GM23338 (cell line): ENCODE results near the gene ZNF689. TPM values are rescaled to one million over a fixed set of nuclear protein-coding genes. Genes with fewer than 3 reads are reported as not detected.

Experiments used
- ATAC-seq: fragments of 200-7000 bp; cut with Tn5 transposase; 3 replicates; pipeline ENCODE4 v1.9.1; 2020
- DNase-seq: peaks from one replicate; pipeline ENCODE4 v3.0.0-alpha.2; 2015; ENCODE audit warnings: low spot score
- H2AFZ ChIP-seq: fragments of 200-600 bp; sonication (generic); 2 replicates; pipeline ENCODE4 v1.8.0; 2016; ENCODE audit warnings: antibody characterized with exemption, mild to moderate bottlenecking, moderate library complexity
- H3F3A ChIP-seq: fragments of 200-600 bp; sonication (generic); replicated peaks from 2 replicates; pipeline ENCODE4 v1.8.0; 2017; ENCODE audit warnings: antibody characterized with exemption, mixed run types, low read depth
- H3K27ac ChIP-seq: fragments of 200-600 bp; sonication (generic); 2 replicates; pipeline ENCODE4 v1.6.1; 2016; ENCODE audit warnings: low read depth
- H3K27me3 ChIP-seq: fragments of 200-600 bp; sonication (generic); 2 replicates; pipeline ENCODE4 v1.8.0; 2016; ENCODE audit warnings: mild to moderate bottlenecking, mixed run types, moderate library complexity; ENCODE audit not compliant: insufficient read depth
- H3K36me3 ChIP-seq: fragments of 200-600 bp; sonication (generic); 2 replicates; pipeline ENCODE4 v1.8.0; 2016; ENCODE audit warnings: mild to moderate bottlenecking; ENCODE audit not compliant: insufficient read depth
- H3K4me1 ChIP-seq: fragments of 200-600 bp; sonication (generic); 2 replicates; pipeline ENCODE4 v1.8.0; 2016; ENCODE audit warnings: mild to moderate bottlenecking, moderate library complexity; ENCODE audit not compliant: insufficient read depth
- H3K4me2 ChIP-seq: fragments of 200-600 bp; sonication (generic); 2 replicates; pipeline ENCODE4 v1.7.1; 2017; ENCODE audit warnings: mixed run types
- H3K4me3 ChIP-seq: fragments of 200-600 bp; sonication (generic); 2 replicates; pipeline ENCODE4 v1.6.1; 2016; ENCODE audit warnings: mixed run types
- H3K79me2 ChIP-seq: fragments of 200-600 bp; sonication (generic); replicated peaks from 2 replicates; pipeline ENCODE4 v1.8.0; 2017; ENCODE audit warnings: mild to moderate bottlenecking; ENCODE audit not compliant: insufficient read depth
- H3K9me2 ChIP-seq: fragments of 200-600 bp; sonication (generic); 2 replicates; pipeline ENCODE4 v1.8.0; 2017; ENCODE audit not compliant: insufficient read depth
- H4K20me1 ChIP-seq: fragments of 200-600 bp; sonication (generic); replicated peaks from 2 replicates; pipeline ENCODE4 v1.8.0; 2017; ENCODE audit warnings: mild to moderate bottlenecking; ENCODE audit not compliant: insufficient read depth
- H3K27ac Mint-ChIP-seq: 2 replicates; pipeline ENCODE4 v1.8.0; 2020; ENCODE audit warnings: inconsistent platforms, mild to moderate bottlenecking, moderate library complexity, mixed read lengths
- H3K27me3 Mint-ChIP-seq: 3 replicates; pipeline ENCODE4 v1.8.0; 2022; ENCODE audit warnings: low read depth, mild to moderate bottlenecking, moderate library complexity, mixed read lengths, inconsistent platforms; ENCODE audit not compliant: insufficient read depth, poor library complexity
- H3K36me3 Mint-ChIP-seq: 3 replicates; pipeline ENCODE4 v1.8.0; 2021; ENCODE audit warnings: low read depth, mild to moderate bottlenecking, inconsistent platforms, moderate library complexity, mixed read lengths
- H3K4me1 Mint-ChIP-seq: 3 replicates; pipeline ENCODE4 v1.8.0; 2020; ENCODE audit warnings: mild to moderate bottlenecking, inconsistent platforms, mixed read lengths
- H3K4me3 Mint-ChIP-seq: 3 replicates; pipeline ENCODE4 v1.8.0; 2021; ENCODE audit warnings: moderate library complexity, mild to moderate bottlenecking, inconsistent platforms, mixed read lengths
- H3K9me3 Mint-ChIP-seq: 3 replicates; pipeline ENCODE4 v1.8.0; 2020; ENCODE audit warnings: moderate library complexity, mild to moderate bottlenecking, inconsistent platforms, mixed read lengths
- CREB1 ChIP-seq: fragments of 250-450 bp; sonication (Bioruptor Pico); IDR thresholded peaks from 2 replicates; pipeline ENCODE4 v1.5.0; 2020; ENCODE audit warnings: low read depth, mild to moderate bottlenecking, moderate library complexity
- CTCF ChIP-seq, 2 experiments: fragments of 200-600 bp in 1 of 2; sonication (generic) in 1 of 2; conservative IDR thresholded peaks; 2 replicates each; pipeline versions ENCODE4 v1.5.1 to v1.6.1; 2016 to 2017; ENCODE audit warnings: antibody characterized with exemption in 2 of 2, low read depth in 2 of 2, mild to moderate bottlenecking in 2 of 2, moderate library complexity in 1 of 2
- ETS1 ChIP-seq: IDR thresholded peaks from 2 replicates; pipeline ENCODE4 v1.6.1; 2016; ENCODE audit warnings: antibody characterized with exemption
- EZH2 ChIP-seq: fragments of 200-600 bp; sonication (generic); IDR thresholded peaks from one replicate; pipeline ENCODE4 v1.8.0; 2017; ENCODE audit warnings: antibody characterized with exemption, mild to moderate bottlenecking, low read depth; ENCODE audit not compliant: unreplicated experiment
- EZH2phosphoT487 ChIP-seq: fragments of 200-600 bp; sonication (generic); IDR thresholded peaks from one replicate; pipeline ENCODE4 v1.8.1; 2018; ENCODE audit warnings: antibody characterized with exemption; ENCODE audit not compliant: unreplicated experiment
- JUNB ChIP-seq: IDR thresholded peaks from one replicate; pipeline ENCODE4 v1.6.1; 2016; ENCODE audit warnings: antibody characterized with exemption; ENCODE audit not compliant: unreplicated experiment
- NANOG ChIP-seq: IDR thresholded peaks from 2 replicates; pipeline ENCODE4 v1.6.1; 2016; ENCODE audit warnings: antibody characterized with exemption, borderline replicate concordance
- POLR2AphosphoS5 ChIP-seq: IDR thresholded peaks from 2 replicates; pipeline ENCODE4 v1.6.1; 2016; ENCODE audit warnings: antibody characterized with exemption, low read depth
- REST ChIP-seq: IDR thresholded peaks from one replicate; pipeline ENCODE4 v1.6.1; 2018; ENCODE audit warnings: antibody characterized with exemption; ENCODE audit not compliant: unreplicated experiment
- STAT1 ChIP-seq: IDR thresholded peaks from one replicate; pipeline ENCODE4 v1.6.1; 2016; ENCODE audit warnings: antibody characterized with exemption; ENCODE audit not compliant: unreplicated experiment
- ZNF114 ChIP-seq: fragments of 250-450 bp; sonication (Bioruptor Pico); IDR thresholded peaks from 2 replicates; pipeline ENCODE4 v1.5.0; 2020; ENCODE audit warnings: mild to moderate bottlenecking, moderate library complexity
- ZNF331 ChIP-seq: fragments of 250-450 bp; sonication (Bioruptor Pico); IDR thresholded peaks from 2 replicates; pipeline ENCODE4 v1.5.0; 2020; ENCODE audit warnings: low read depth, mild to moderate bottlenecking, moderate library complexity
- ZNF462 ChIP-seq: fragments of 250-450 bp; sonication (Bioruptor Pico); IDR thresholded peaks from 2 replicates; pipeline ENCODE4 v1.5.0; 2020; ENCODE audit warnings: mild to moderate bottlenecking, moderate library complexity
- polyA plus RNA-seq: library from polyadenylated mRNA; unstranded; fragments of >200 nt; fragmentation: Nextera tagmentation; extraction: Ambion mirVana; gene quantifications from 2 replicates; pipeline ENCODE4 v1.2.1, GENCODE V29; 2016
- total RNA-seq: library from RNA; depleted of rRNA; stranded (reverse); fragments of >200 nt; shearing (Covaris generic); gene quantifications from 2 replicates; pipeline ENCODE4 v1.2.3, GENCODE V29; 2014

Gene ZNF689
- total and polyA plus RNA-seq, 2 experiments from 2014 or later = 5.3 to 16.7 TPM

- Histone ChIP-seq H3K4me3 (no peak overlapping the region), H3K4me1 (peaks cover 21% of the 10 kb centered on the region), H4K20me1 (no peaks in the 10 kb centered on the region), H2AFZ (no peak overlapping the region), H3K4me2 (no peak overlapping the region), H3K27me3 (no peaks in the 10 kb centered on the region), H3F3A (0 out of 2 replicates have a peak, but pooled peaks cover 6% of the 10 kb centered on the region), H3K27ac (no peak overlapping the region), H3K9me2 (no peaks in the 10 kb centered on the region), H3K36me3 (no peaks in the 10 kb centered on the region), H3K79me2 (no peaks in the 10 kb centered on the region)
- ATAC-seq = no peak
- Mint-ChIP-seq H3K27ac (no peak overlapping the region), H3K4me1 (peaks cover 15% of the 10 kb centered on the region), H3K36me3 (no peaks in the 10 kb centered on the region), H3K4me3 (no peak overlapping the region), H3K27me3 (peaks cover 18% of the 10 kb centered on the region), H3K9me3 (no peaks in the 10 kb centered on the region; the same call in 2 of the 3 replicates)
- no peak for DNase-seq
- no peak for TF ChIP-seq CREB1 (CRISPR knock-in tag)
- no peak for TF ChIP-seq EZH2phosphoT487
- TF ChIP-seq EZH2 = no peak
- no peak for TF ChIP-seq CTCF (conservative IDR thresholded peaks at IDR 0.05; ENCODE audit: low read depth in 2 of 2)
- TF ChIP-seq JUNB = no peak
- no peak for TF ChIP-seq ZNF114 (CRISPR knock-in tag)
- no peak for TF ChIP-seq REST
- no peak for TF ChIP-seq ZNF331 (CRISPR knock-in tag)
- no peak for TF ChIP-seq NANOG
- TF ChIP-seq STAT1 = no peak
- TF ChIP-seq ZNF462 (CRISPR knock-in tag) = no peak
- TF ChIP-seq ETS1 = no peak
- TF ChIP-seq POLR2AphosphoS5 = no peak
These were observed 44.7 kb downstream of the ZNF689 start for GRCh38 chr16:30565526-30565925.
